Esophagus squamous epithelium (tissue), 5 donors: Measurements from ENCODE around the gene API5. TPM values are rescaled to one million over a fixed set of nuclear protein-coding genes. Genes with fewer than 3 reads are reported as not detected.

Source experiments
- DNase-seq: peaks from one replicate; lab custom pipeline; 2025; lab: John Stamatoyannopoulos, UW
- H3K27ac ChIP-seq, 4 donors: fragments of 200-600 bp; sonication (generic); one replicate each; pipeline ENCODE4 v1.5.1; 2016 to 2019; ENCODE audit warnings: mild to moderate bottlenecking in 1 of 4
- H3K27me3 ChIP-seq, 4 donors: fragments of 200-600 bp; sonication (generic); 1 replicate in 3 of 4; 2 replicates in 1 of 4; pipeline versions ENCODE4 v1.5.1 to v1.6.0; 2017 to 2021; ENCODE audit warnings: antibody characterized with exemption in 1 of 4
- H3K36me3 ChIP-seq, 3 donors: fragments of 200-600 bp; sonication (generic); one replicate each; pipeline ENCODE4 v1.5.1; 2016 to 2019
- H3K4me1 ChIP-seq, 3 donors: fragments of 200-600 bp; sonication (generic); one replicate each; pipeline ENCODE4 v1.5.1; 2017 to 2019
- H3K4me3 ChIP-seq, 4 donors: fragments of 200-600 bp; sonication (generic); 1 replicate in 3 of 4; 2 replicates in 1 of 4; pipeline ENCODE4 v1.5.1; 2016 to 2019; ENCODE audit warnings: mild to moderate bottlenecking in 2 of 4, moderate library complexity in 1 of 4
- H3K9me3 ChIP-seq, 3 donors: fragments of 200-600 bp; sonication (generic); one replicate each; pipeline ENCODE4 v1.5.1; 2016 to 2019
- CTCF ChIP-seq, 6 experiments: fragments of 450-650 bp in 4 of 6; fragments of 200-600 bp in 2 of 6; sonication (generic) in 2 of 6; IDR thresholded peaks; one replicate each; pipeline ENCODE4 v1.5.1; 2016 to 2019; ENCODE audit warnings: antibody characterized with exemption in 6 of 6, mild to moderate bottlenecking in 4 of 6, moderate library complexity in 4 of 6
- POLR2A ChIP-seq, 4 donors: fragments of 450-650 bp; IDR thresholded peaks; one replicate each; pipeline ENCODE4 v1.6.1; 2017; ENCODE audit warnings: antibody characterized with exemption in 4 of 4, mild to moderate bottlenecking in 4 of 4, moderate library complexity in 3 of 4
- WGBS, 2 donors: methylation state at CpG; one replicate each; pipeline ENCODE4 v1.1.5; 2018; 5-methylcytosine and 5-hydroxymethylcytosine counted together
- intact Hi-C: fragments of 100-400 bp; cut with DNase I; formaldehyde crosslinking; loops from one replicate; pipeline ENCODE4 v1.15.0; 2022
- total RNA-seq, 4 donors: library from RNA; depleted of rRNA; stranded (reverse); fragments of >200 nt; gene quantifications; one replicate each; pipeline ENCODE4 v1.1.0, GENCODE V29; 2016
- donor health status: DM: yes; HTN: yes; CAD: no.

The API5 gene
- 10 to 100 TPM; 58.4 to 83.0 (median 82.3) TPM for total RNA-seq

GRCh38 chr11:43311791-43312607 lies at the start of gene API5:
TSS of gene API5 (plus strand) at chr11:43311996. CDS start at chr11:43312128, 132 bp downstream.
- H3K27me3 ChIP-seq: no peaks in the 10 kb centered on the region
- TF ChIP-seq CTCF (IDR thresholded peaks at IDR 0.05) (peak; percentile 59 to 94 (median 74)), POLR2A (IDR thresholded peaks at IDR 0.05) (peak in 2 of 4 donors; percentile 49 to 67)
- intact Hi-C loops: no loop called here
- H3K4me1 ChIP-seq: peaks cover 14 to 45% (median 22%) of the 10 kb centered on the region in 3 donors
- H3K36me3 ChIP-seq: no peaks in the 10 kb centered on the region
- H3K9me3 ChIP-seq: no peaks in the 10 kb centered on the region
- H3K4me3 ChIP-seq: peak within 1 kb of the TSS; percentile 83 to 98 (median 92)
- peak within 1 kb of the TSS; percentile 90 to 96 (median 95) for H3K27ac ChIP-seq
- 0% methylated on average over 15 to 24 of the region's 60 CpGs for WGBS, 2 donors
- DNase-seq: peak; percentile 72

- Histone ChIP-seq H3K27me3 (no peaks in the 10 kb centered on the region), H3K4me3 (peak overlapping the region in 1 of 4 donors; percentile 15), H3K27ac (no peak overlapping the region), H3K9me3 (no peaks in the 10 kb centered on the region), H3K4me1 (peaks cover 0 to 7% (median 4%) of the 10 kb centered on the region in 3 donors), H3K36me3 (no peaks in the 10 kb centered on the region)
- 51 to 71% methylated on average over 10 of the region's 10 CpGs for WGBS, 2 donors
- TF ChIP-seq CTCF (IDR thresholded peaks at IDR 0.05) (no peak), POLR2A (IDR thresholded peaks at IDR 0.05) (no peak)
- intact Hi-C loops: no loop called here
- DNase-seq: no peak
Observed at GRCh38 chr11:43267856-43268580, 43.8 kb upstream of the API5 start.

- H3K36me3 ChIP-seq: no peaks in the 10 kb centered on the region
- no peaks in the 10 kb centered on the region for H3K9me3 ChIP-seq
- peaks cover 0 to 7% (median 4%) of the 10 kb centered on the region in 3 donors for H3K4me1 ChIP-seq
- no peak overlapping the region for H3K27ac ChIP-seq
- no peak for DNase-seq
- no peak overlapping the region for H3K4me3 ChIP-seq
- TF ChIP-seq POLR2A (IDR thresholded peaks at IDR 0.05) (no peak), CTCF (IDR thresholded peaks at IDR 0.05) (no peak)
- 22 to 29% methylated on average over 2 of the region's 2 CpGs for WGBS, 2 donors
- H3K27me3 ChIP-seq: no peaks in the 10 kb centered on the region
- intact Hi-C loops: no loop called here
Observed at GRCh38 chr11:43268786-43269185, 43.0 kb upstream of the API5 start.

- TF ChIP-seq POLR2A (IDR thresholded peaks at IDR 0.05) (no peak), CTCF (IDR thresholded peaks at IDR 0.05) (no peak)
- no peak overlapping the region for H3K27ac ChIP-seq
- WGBS, 2 donors: 43 to 51% methylated on average over 9 to 15 of the region's 15 CpGs
Observed at GRCh38 chr11:43269254-43269918, 42.4 kb upstream of the API5 start.

More at GRCh38 chr11:43269254-43269918, 42.4 kb upstream of the API5 start:
- Histone ChIP-seq H3K27me3 (no peaks in the 10 kb centered on the region), H3K4me3 (no peak overlapping the region), H3K36me3 (no peaks in the 10 kb centered on the region), H3K9me3 (no peaks in the 10 kb centered on the region), H3K4me1 (peaks cover 0 to 7% (median 4%) of the 10 kb centered on the region in 3 donors)
- intact Hi-C loops: no loop called here
- no peak for DNase-seq
